ENCODE data around the gene DLG5.

Gene DLG5

DNA sequence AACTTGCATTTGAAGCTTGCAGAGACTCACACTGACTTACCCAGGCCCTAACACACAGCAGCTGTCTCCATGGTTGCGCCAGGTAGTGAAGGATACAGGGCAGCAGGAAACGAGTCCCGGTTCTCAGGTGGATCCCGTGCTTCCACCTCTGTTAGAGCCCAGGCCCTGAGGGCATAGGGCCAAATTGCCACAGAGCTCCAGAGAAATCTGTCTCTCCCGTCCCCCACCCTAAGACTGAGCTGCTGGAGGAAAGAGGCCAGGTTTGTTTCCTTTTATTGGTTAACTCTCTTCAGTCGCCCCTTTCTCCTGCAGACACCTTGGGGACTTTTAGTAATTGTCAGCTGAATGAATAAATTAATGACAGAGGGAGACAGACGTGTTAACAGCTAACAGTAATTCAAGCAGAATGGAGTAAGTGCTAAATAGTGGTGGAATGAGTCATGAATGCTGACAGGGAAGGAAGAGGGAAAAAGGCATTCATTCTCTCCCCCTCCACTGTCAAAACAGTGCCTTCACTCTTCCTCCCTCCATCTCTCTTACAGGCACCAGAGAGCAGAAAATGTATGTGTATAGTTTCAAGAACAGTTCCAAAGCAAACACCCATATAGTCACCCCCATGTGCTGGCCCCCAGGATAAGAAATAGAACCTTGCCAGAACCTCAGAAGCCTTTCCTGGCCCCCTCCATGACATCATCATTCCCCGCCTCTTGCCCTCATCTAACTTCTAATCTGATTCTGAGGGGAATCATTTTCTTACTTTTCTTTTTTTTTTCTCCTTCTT, 16.8 kb upstream of the DLG5 start:
- DNase-seq (ENCODE audit: low read depth) = no peak

DNA sequence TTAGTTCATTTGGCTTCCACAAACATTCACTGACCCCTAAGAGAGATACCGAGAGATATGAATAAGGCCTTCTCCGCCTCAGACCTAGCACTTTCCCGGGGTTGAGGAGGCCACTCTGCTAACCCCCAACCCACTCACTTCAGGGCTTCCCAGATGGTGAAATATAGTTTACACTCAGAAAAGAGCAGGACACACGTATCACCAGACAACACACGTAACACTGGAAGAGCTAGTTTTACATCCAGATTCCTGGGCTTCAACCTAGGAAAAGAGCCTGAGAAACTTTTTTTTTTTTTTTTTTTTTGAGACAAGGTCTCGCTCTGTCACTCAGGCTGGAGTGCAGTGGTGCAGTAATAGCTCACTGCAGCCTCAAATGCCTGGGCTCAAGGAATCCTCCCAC, 15.2 kb upstream of the DLG5 start:
- no peak for DNase-seq (ENCODE audit: low read depth)

DNA sequence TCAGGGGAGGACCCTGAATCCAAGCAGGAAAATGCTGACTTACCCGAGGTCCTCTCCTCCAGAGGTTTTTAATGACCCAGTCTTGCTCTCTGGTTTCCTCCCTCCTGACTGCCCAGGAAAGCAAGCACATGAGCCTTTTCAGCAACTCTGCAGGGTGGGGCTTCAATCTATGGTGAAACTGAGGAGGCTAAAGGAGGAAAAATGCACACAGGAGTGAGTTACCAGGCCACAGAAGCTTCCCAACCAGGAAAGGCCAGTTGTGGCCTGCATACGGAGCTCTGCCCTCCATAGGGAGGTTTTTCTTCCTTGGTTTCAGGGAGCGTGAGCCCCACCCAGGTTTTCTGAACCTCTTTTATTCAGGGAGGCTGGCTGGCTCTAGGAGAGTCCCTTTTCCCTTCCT, 14.1 kb upstream of the DLG5 start:
- DNase-seq (ENCODE audit: low read depth) = no peak

- no peak for DNase-seq (ENCODE audit: low read depth)
Measured at GRCh38 chr10:77940225-77940624, 13.7 kb upstream of the DLG5 start.

DNA sequence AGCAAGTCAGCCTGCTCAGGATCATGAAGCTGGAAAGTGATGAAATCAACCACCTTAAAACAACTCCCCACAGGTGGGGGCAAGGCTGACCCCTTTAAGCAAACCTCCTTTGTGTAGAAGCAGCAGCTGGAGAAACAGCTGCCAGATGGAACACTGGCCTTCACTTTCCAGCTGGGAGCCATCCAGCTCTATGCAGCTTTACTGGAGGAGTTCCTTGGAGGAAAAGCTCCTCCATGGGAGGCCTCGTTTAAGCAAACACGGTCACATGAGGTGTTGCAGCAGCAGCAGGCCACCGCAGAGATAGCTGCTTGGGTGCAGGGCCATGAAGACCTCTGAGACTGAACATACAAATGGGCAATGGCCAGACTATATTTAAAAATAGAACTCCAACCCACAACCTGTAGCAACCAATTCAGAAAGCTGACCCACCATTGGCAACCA, 13.0 kb upstream of the DLG5 start:
- no peak for DNase-seq (ENCODE audit: low read depth)

- DNase-seq (ENCODE audit: low read depth) = no peak
Measured at GRCh38 chr10:77936697-77937567, 10.4 kb upstream of the DLG5 start.

- no peak for DNase-seq (ENCODE audit: low read depth)
Measured at GRCh38 chr10:77932016-77932715, 5.6 kb upstream of the DLG5 start.

- DNase-seq (ENCODE audit: low read depth) = no peak
Measured at GRCh38 chr10:77927402-77928246, 1.1 kb upstream of the DLG5 start.

GRCh38 chr10:77925795-77926565, 575 bp downstream of the DLG5 start:
- DNase-seq (ENCODE audit: low read depth) = no peak

DNA sequence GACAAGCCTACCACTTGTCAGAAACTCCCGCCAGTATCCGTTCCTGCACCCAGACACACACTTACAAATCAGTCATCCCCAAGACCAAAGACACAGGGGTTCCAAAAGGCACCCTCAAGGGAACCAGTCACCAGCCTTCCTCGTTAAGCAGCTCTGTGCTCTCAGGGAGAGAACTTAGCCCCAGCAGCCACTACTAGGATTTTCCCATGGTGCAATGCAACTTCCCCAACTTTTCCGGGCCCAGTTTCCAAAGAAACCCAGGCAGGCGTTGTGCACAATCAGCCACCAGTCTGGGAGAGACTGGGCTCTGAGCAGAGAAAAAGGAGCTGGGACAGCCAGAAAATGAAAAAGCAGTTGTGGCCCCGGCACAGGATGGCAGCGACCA, 1.2 kb downstream of the DLG5 start:
- DNase-seq (ENCODE audit: low read depth) = no peak

DNA sequence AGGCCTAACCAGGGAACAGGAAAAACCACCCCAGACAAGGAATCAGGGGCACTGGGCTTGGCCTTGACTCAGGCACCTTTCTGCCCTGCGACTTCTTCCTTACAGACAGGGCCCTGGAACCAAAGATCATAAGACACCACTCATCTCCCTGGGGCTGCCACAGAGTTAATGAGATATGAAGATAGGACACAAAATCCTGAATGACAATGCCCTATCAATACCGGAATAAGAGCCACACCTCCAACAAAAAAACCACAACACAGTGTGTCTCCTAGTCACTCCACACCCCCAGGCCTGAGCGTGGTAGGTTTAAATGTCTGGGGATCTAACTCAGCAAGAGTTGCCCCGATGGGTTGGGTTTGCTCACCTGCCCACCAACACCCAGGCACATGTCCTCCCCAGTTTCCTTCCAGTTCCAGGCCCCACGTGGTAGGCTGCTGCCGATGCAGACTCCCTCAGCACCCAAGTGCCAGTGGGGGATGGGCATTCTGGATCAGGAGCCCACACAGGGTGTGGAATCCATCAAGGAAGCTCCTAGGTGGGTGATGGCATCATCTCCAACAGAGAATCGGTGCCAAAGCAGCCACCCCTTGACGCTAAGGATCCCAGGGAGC, 3.9 kb downstream of the DLG5 start:
- no peak for DNase-seq (ENCODE audit: low read depth)

- no peak for DNase-seq (ENCODE audit: low read depth)
Measured at GRCh38 chr10:77922055-77922454, 4.5 kb downstream of the DLG5 start.

- DNase-seq (ENCODE audit: low read depth) = no peak
Measured at GRCh38 chr10:77921395-77921794, 5.2 kb downstream of the DLG5 start.

DNA sequence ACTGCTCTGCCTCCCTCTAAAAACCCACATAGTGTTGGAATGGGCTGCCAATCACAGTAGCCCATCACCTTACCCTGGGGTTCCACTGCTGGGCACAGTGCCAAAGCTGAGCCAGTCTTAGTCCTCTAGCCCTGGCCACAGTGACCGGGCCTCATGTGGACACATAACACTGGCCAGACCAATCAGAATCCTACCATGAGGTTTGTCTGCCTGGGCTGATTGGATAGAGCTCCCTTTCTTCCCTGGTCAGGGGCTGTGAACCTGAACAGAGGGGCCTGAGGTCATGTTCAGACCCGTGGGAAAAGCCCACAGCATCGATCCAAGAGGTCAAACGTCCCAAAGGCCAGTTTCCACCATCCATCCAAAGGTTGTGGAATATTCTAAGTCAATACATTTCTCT, 6.1 kb downstream of the DLG5 start:
- no peak for DNase-seq (ENCODE audit: low read depth)

GRCh38 chr10:77919713-77920108, 6.8 kb downstream of the DLG5 start:
- no peak for DNase-seq (ENCODE audit: low read depth)

- no peak for DNase-seq (ENCODE audit: low read depth)
Measured at GRCh38 chr10:77915319-77916105, 11.0 kb downstream of the DLG5 start.

- DNase-seq (ENCODE audit: low read depth) = no peak
Measured at GRCh38 chr10:77913090-77913489, 13.5 kb downstream of the DLG5 start.

GRCh38 chr10:77912576-77912975, 14.0 kb downstream of the DLG5 start:
- no peak for DNase-seq (ENCODE audit: low read depth)

- DNase-seq (ENCODE audit: low read depth) = no peak
Measured at GRCh38 chr10:77911535-77912123, 14.9 kb downstream of the DLG5 start.

Data from stimulated activated CD8-positive, alpha-beta memory T cell treated with anti-CD3 and anti-CD28 coated beads, Interleukin-7, amount 100 ng/mL, for 24 hours (primary cell).